ENCODE results near the gene PSRC1. TPM values are rescaled to one million over a fixed set of nuclear protein-coding genes. Genes with fewer than 3 reads are reported as not detected.

The PSRC1 gene
- total and polyA plus RNA-seq, 7 donors = 2.3 to 13.6 (median 6.9) TPM

DNA sequence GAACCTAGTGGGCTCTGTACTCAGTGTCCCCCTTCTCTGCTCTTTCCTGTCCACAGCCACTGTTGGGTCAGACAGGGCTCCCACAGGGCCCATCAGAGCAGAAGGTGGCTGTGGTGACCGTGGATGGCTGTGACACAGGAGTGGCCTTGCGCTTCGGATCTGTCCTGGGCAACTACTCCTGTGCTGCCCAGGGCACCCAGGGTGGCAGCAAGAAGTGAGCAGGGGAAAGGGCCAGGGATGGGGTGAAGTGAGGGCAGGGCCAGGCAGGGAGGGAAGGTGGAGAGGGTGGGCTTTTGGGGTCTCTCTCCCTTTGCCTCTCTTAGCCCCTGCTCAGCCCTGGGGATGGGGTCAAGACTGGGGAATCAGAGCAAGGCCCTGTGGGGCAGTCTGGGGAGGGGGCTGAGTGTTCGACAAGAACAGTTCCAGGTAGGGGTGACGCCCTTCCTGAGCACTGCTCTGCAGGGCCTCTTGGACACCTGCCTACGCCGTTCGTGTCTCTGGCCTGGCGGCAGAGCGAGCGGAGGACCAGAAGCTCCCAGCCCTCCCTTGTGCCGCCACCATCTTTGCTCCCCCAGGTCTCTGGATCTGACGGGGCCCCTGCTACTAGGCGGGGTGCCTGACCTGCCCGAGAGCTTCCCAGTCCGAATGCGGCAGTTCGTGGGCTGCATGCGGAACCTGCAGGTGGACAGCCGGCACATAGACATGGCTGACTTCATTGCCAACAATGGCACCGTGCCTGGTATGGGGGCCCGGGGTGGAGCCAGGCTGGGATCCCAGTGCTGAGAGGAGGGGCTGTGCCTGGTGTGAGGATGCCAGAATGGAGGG lies 20.5 kb downstream of the PSRC1 start:
- Histone ChIP-seq H3K4me1 (peaks cover 0 to 9% (median 2%) of the 10 kb centered on the region in 4 donors), H3K27ac (no peak overlapping the region), H3K9me3 (no peaks in the 10 kb centered on the region), H3K36me3 (peaks cover 0 to 31% (median 4%) of the 10 kb centered on the region in 4 donors), H3K4me3 (no peak overlapping the region), H3K27me3 (no peaks in the 10 kb centered on the region)
- intact Hi-C loops (cut with DNase I) = loop anchor here (1.0 kb wide), 1 partner anchor 137 kb away; no protein-coding TSS in a partner anchor
- 91 to 92% methylated on average over 22 of the region's 22 CpGs for WGBS, 2 donors
- TF ChIP-seq, protein P1, sequence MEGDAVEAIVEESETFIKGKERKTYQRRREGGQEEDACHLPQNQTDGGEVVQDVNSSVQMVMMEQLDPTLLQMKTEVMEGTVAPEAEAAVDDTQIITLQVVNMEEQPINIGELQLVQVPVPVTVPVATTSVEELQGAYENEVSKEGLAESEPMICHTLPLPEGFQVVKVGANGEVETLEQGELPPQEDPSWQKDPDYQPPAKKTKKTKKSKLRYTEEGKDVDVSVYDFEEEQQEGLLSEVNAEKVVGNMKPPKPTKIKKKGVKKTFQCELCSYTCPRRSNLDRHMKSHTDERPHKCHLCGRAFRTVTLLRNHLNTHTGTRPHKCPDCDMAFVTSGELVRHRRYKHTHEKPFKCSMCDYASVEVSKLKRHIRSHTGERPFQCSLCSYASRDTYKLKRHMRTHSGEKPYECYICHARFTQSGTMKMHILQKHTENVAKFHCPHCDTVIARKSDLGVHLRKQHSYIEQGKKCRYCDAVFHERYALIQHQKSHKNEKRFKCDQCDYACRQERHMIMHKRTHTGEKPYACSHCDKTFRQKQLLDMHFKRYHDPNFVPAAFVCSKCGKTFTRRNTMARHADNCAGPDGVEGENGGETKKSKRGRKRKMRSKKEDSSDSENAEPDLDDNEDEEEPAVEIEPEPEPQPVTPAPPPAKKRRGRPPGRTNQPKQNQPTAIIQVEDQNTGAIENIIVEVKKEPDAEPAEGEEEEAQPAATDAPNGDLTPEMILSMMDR (IDR thresholded peaks at IDR 0.05) = no peak
- TF ChIP-seq POLR2A (IDR thresholded peaks at IDR 0.05) (no peak), POLR2AphosphoS5 (IDR thresholded peaks at IDR 0.05) (no peak), EP300 (IDR thresholded peaks at IDR 0.05) (no peak)
- no peak for DNase-seq

DNA sequence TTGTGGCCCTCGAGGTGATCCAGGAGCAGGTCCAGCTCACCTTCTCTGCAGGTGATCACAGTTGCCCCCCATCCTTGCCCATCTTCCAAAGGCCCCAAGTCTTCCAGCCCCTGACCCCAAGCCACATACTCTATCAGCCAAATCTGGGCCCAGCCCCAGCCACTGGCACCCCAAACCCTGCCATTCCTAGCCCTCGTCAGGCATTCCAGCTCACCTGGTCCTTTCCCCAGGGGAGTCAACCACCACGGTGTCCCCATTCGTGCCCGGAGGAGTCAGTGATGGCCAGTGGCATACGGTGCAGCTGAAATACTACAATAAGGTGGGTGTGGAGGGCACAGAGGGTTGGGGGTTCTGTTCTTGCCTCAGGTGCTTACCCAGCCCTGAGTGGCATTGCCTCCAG lies 21.4 kb downstream of the PSRC1 start:
- Histone ChIP-seq H3K27ac (no peak overlapping the region), H3K36me3 (peaks cover 0 to 31% (median 4%) of the 10 kb centered on the region in 4 donors), H3K4me3 (no peak overlapping the region), H3K27me3 (no peaks in the 10 kb centered on the region), H3K9me3 (no peaks in the 10 kb centered on the region), H3K4me1 (peaks cover 0 to 9% (median 2%) of the 10 kb centered on the region in 4 donors)
- 91 to 92% methylated on average over 6 of the region's 6 CpGs for WGBS, 2 donors
- no peak for DNase-seq
- TF ChIP-seq POLR2A (IDR thresholded peaks at IDR 0.05) (no peak), EP300 (IDR thresholded peaks at IDR 0.05) (no peak), POLR2AphosphoS5 (IDR thresholded peaks at IDR 0.05) (no peak)
- TF ChIP-seq, protein P1 (IDR thresholded peaks at IDR 0.05) = no peak
- intact Hi-C loops (cut with DNase I) = no loop called here

DNA sequence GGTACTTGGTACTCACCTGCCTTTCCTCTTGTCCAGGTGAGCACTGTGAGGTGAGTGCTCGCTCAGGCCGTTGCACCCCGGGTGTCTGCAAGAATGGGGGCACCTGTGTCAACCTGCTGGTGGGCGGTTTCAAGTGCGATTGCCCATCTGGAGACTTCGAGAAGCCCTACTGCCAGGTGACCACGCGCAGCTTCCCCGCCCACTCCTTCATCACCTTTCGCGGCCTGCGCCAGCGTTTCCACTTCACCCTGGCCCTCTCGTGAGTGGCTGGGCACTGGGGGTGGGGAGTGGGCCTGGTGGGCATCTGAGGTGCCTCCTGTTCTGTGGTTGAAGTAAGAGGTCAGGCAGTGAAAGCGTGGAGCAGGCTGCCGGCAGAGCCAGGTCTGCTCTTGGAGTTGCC lies 21.9 kb downstream of the PSRC1 start:
- H3K27me3 ChIP-seq = no peaks in the 10 kb centered on the region
- WGBS, 2 donors = 91 to 94% methylated on average over 16 of the region's 16 CpGs
- DNase-seq = no peak
- no peak overlapping the region for H3K27ac ChIP-seq
- no peak overlapping the region for H3K4me3 ChIP-seq
- intact Hi-C loops (cut with DNase I) = no loop called here
- no peaks in the 10 kb centered on the region for H3K9me3 ChIP-seq
- TF ChIP-seq POLR2AphosphoS5 (IDR thresholded peaks at IDR 0.05) = no peak
- no peak for TF ChIP-seq POLR2A (IDR thresholded peaks at IDR 0.05)
- TF ChIP-seq EP300 (IDR thresholded peaks at IDR 0.05) = no peak
- TF ChIP-seq, protein P1 (IDR thresholded peaks at IDR 0.05) = no peak
- H3K4me1 ChIP-seq = peaks cover 0 to 9% (median 2%) of the 10 kb centered on the region in 4 donors
- peaks cover 0 to 29% (median 4%) of the 10 kb centered on the region in 4 donors for H3K36me3 ChIP-seq

DNA sequence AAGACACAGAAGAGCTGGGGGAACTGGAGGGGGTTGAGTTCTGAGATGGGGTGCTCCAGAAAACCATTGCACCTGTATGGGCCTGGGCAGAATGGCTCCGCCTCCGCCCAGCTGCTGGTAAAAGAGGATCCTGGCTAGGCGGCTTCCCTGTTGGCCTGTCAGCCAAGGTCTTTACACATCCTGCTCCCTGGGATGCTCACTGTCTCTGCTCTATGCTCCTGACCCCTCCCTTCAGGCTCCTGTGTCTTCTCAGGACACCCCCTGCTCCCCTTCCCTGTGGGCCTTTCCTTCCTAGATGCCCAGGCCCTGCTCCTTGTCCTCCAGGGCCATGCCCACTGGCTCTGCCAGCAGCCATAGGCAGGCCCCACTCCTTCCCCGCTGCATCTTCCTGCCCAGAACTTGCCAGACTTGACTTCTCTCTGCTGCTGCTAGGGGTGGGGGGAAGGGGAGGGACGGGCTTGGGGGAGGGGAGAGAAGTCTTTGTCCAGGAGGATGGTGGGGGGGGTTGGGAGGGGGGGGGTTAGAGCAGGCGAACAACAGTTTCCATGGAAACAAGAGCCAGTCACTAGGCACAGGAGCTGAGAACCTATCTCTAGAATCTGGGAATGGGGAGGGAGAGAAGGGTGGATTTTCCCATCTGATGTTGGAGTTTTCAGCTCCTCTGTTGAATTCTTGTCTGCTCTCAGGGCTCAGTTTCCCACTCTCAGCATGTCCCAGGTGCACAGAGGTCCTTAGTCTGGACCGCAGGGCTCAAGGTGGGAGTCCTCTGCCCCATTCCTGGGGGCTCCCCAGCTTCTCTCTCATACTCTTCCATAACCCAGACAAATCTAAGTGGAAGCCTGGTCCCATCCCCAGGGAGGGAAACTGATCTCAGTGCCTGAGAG lies 23.0 kb downstream of the PSRC1 start:
- DNase-seq = no peak
- Histone ChIP-seq H3K36me3 (peaks cover 0 to 20% (median 4%) of the 10 kb centered on the region in 4 donors), H3K4me1 (peaks cover 0 to 16% (median 11%) of the 10 kb centered on the region in 4 donors), H3K27me3 (no peaks in the 10 kb centered on the region), H3K27ac (no peak overlapping the region), H3K9me3 (no peaks in the 10 kb centered on the region), H3K4me3 (no peak overlapping the region)
- TF ChIP-seq POLR2AphosphoS5 (IDR thresholded peaks at IDR 0.05) (no peak), EP300 (IDR thresholded peaks at IDR 0.05) (no peak)
- WGBS, 2 donors = 77 to 83% methylated on average over 7 of the region's 7 CpGs
- intact Hi-C loops (cut with DNase I) = no loop called here

Data from sigmoid colon (tissue), 7 donors.